SK-N-SH (cell line): Measurements from ENCODE around the gene MRPS5. TPM values are rescaled to one million over a fixed set of nuclear protein-coding genes. Genes with fewer than 3 reads are reported as not detected.

Experiments used
- CTCF ChIA-PET: fragments of 300-600, 350-600 bp; formaldehyde crosslinking; extraction: SDS; loops from one replicate; lab custom pipeline; 2021; lab: Yijun Ruan, JAX
- POLR2A ChIA-PET: fragments of 350-600 bp; sonication (Branson Sonifier 250); formaldehyde crosslinking; extraction: SDS; loops from one replicate; lab custom pipeline; 2020; ENCODE audit warnings: antibody characterized with exemption, inconsistent platforms; lab: Yijun Ruan, JAX
- DNase-seq: peaks from one replicate; pipeline ENCODE4 v3.0.0; 2012
- H2AFZ ChIP-seq: fragments of 200-600 bp; sonication (generic); 2 replicates; pipeline ENCODE4 v1.8.1; 2016; ENCODE audit warnings: antibody characterized with exemption, mild to moderate bottlenecking, low read depth
- H3F3A ChIP-seq: fragments of 200-600 bp; sonication (generic); replicated peaks from 2 replicates; pipeline ENCODE3; 2016; ENCODE audit warnings: antibody characterized with exemption, mild to moderate bottlenecking; ENCODE audit not compliant: insufficient read depth
- H3K27ac ChIP-seq, 2 experiments: fragments of 200-500 bp in 1 of 2; fragments of 200-600 bp in 1 of 2; sonication (Bioruptor generic) in 1 of 2; sonication (generic), shearing (Covaris generic) in 1 of 2; 2 replicates each; pipeline versions ENCODE4 v1.5.1 to v1.6.1; 2014 to 2016; ENCODE audit warnings: low read depth in 2 of 2, inconsistent platforms in 1 of 2, low read length in 1 of 2, mild to moderate bottlenecking in 1 of 2, mixed read lengths in 1 of 2
- H3K27me3 ChIP-seq: fragments of 200-600 bp; sonication (generic), shearing (Covaris generic); 2 replicates; pipeline ENCODE4 v1.6.1; 2016; ENCODE audit warnings: mixed run types; ENCODE audit not compliant: insufficient read depth
- H3K36me3 ChIP-seq, 2 experiments: fragments of 200-500 bp in 1 of 2; fragments of 200-600 bp in 1 of 2; sonication (Bioruptor generic) in 1 of 2; sonication (generic) in 1 of 2; replicated peaks in 1 of 2; 2 replicates each; pipeline versions ENCODE3 to v1.5.1; 2014 to 2016; ENCODE audit warnings: low read length in 1 of 2, mild to moderate bottlenecking in 1 of 2; ENCODE audit not compliant: insufficient read depth in 2 of 2, control insufficient read depth in 1 of 2
- H3K4me1 ChIP-seq, 2 experiments: fragments of 200-500 bp in 1 of 2; fragments of 200-600 bp in 1 of 2; sonication (Bioruptor generic) in 1 of 2; sonication (generic), shearing (Covaris generic) in 1 of 2; 2 replicates each; pipeline versions ENCODE4 v1.5.1 to v1.6.1; 2014 to 2016; ENCODE audit warnings: low read depth in 1 of 2, low read length in 1 of 2, mixed run types in 1 of 2; ENCODE audit not compliant: insufficient read depth in 2 of 2, control insufficient read depth in 1 of 2
- H3K4me2 ChIP-seq: fragments of 200-600 bp; sonication (generic), shearing (Covaris generic); 2 replicates; pipeline ENCODE4 v1.6.1; 2017; ENCODE audit warnings: mixed run types
- H3K4me3 ChIP-seq, 2 experiments: fragments of 200-500 bp in 1 of 2; fragments of 200-600 bp in 1 of 2; sonication (Bioruptor generic) in 1 of 2; sonication (generic), shearing (Covaris generic) in 1 of 2; 2 replicates each; pipeline versions ENCODE4 v1.5.1 to v1.8.1; 2014 to 2016; ENCODE audit warnings: low read depth in 2 of 2, inconsistent platforms in 1 of 2, low read length in 1 of 2, mild to moderate bottlenecking in 1 of 2, mixed read lengths in 1 of 2, moderate library complexity in 1 of 2
- H3K79me2 ChIP-seq: fragments of 200-600 bp; sonication (generic); 2 replicates; pipeline ENCODE4 v1.8.1; 2017; ENCODE audit warnings: mild to moderate bottlenecking; ENCODE audit not compliant: insufficient read depth
- H3K9ac ChIP-seq: fragments of 200-600 bp; sonication (generic); 2 replicates; pipeline ENCODE4 v1.6.1; 2017; ENCODE audit warnings: mixed run types
- H3K9me2 ChIP-seq: fragments of 200-600 bp; sonication (generic); 2 replicates; pipeline ENCODE4 v1.6.1; 2017; ENCODE audit warnings: mixed run types
- H3K9me3 ChIP-seq: fragments of 200-600 bp; sonication (generic); 2 replicates; pipeline ENCODE4 v1.6.1; 2017; ENCODE audit warnings: mixed run types, mild to moderate bottlenecking, moderate library complexity
- H4K20me1 ChIP-seq: fragments of 200-600 bp; sonication (generic); 2 replicates; pipeline ENCODE4 v1.6.1; 2017; ENCODE audit warnings: mild to moderate bottlenecking, mixed run types; ENCODE audit not compliant: insufficient read depth
- CHD2 ChIP-seq: fragments of 150-350 bp; IDR thresholded peaks from 2 replicates; pipeline ENCODE4 v1.6.1; 2018; ENCODE audit warnings: low read length; ENCODE audit not compliant: partially characterized antibody
- FOSL2 ChIP-seq: IDR thresholded peaks from 2 replicates; pipeline ENCODE4 v1.4.0; 2012; ENCODE audit warnings: low read depth, mild to moderate bottlenecking, moderate library complexity, borderline replicate concordance
- FOXM1 ChIP-seq: IDR thresholded peaks from 2 replicates; pipeline ENCODE4 v1.4.0; 2012; ENCODE audit warnings: low read depth, mild to moderate bottlenecking
- GABPA ChIP-seq: IDR thresholded peaks from 2 replicates; pipeline ENCODE4 v1.4.0; 2012; ENCODE audit warnings: low read depth, mild to moderate bottlenecking
- GATA2 ChIP-seq: sonication (generic); formaldehyde crosslinking; IDR thresholded peaks from 2 replicates; pipeline ENCODE4 v1.5.0; 2020; ENCODE audit warnings: mild to moderate bottlenecking, missing genetic modification reagents
- RCOR1 ChIP-seq: fragments of 150-350 bp; IDR thresholded peaks from 2 replicates; pipeline ENCODE4 v1.6.1; 2017; ENCODE audit warnings: antibody characterized with exemption, low read length
- SIN3A ChIP-seq: IDR thresholded peaks from 2 replicates; pipeline ENCODE4 v1.6.1; 2012; ENCODE audit warnings: low read depth, mild to moderate bottlenecking, low read length, moderate library complexity, borderline replicate concordance
- SMC3 ChIP-seq: IDR thresholded peaks from 2 replicates; pipeline ENCODE4 v1.6.1; 2012; ENCODE audit warnings: low read depth, low read length, improper control_type of control experiment
- TAF1 ChIP-seq: IDR thresholded peaks from 2 replicates; pipeline ENCODE4 v1.6.1; 2012; ENCODE audit warnings: low read depth, mild to moderate bottlenecking, low read length, moderate library complexity, borderline replicate concordance
- TEAD4 ChIP-seq: IDR thresholded peaks from 2 replicates; pipeline ENCODE4 v1.4.0; 2012; ENCODE audit warnings: mild to moderate bottlenecking, borderline replicate concordance; ENCODE audit not compliant: insufficient read depth
- USF1 ChIP-seq: IDR thresholded peaks from 2 replicates; pipeline ENCODE4 v1.4.0; 2012; ENCODE audit warnings: low read depth, borderline replicate concordance
- WGBS: methylation state at CpG from one replicate; pipeline ENCODE4 v1.1.6; 2017; ENCODE audit warnings: low lambda C conversion rate; 5-methylcytosine and 5-hydroxymethylcytosine counted together
- polyA plus RNA-seq, 3 experiments: library from polyadenylated mRNA; depleted of rRNA; stranded (reverse); fragments of >200 nt; gene quantifications; 2 replicates each; pipeline ENCODE4 v1.2.3, GENCODE V29; 2012
- TF ChIP-seq, protein P1 (sequence below): fragments of 150-350 bp; IDR thresholded peaks from 2 replicates; pipeline ENCODE4 v1.6.1; 2017; ENCODE audit warnings: antibody characterized with exemption, low read length, low read depth, borderline replicate concordance
- TF ChIP-seq, protein P2 (sequence below): fragments of 200-600 bp; sonication (generic); IDR thresholded peaks from 2 replicates; pipeline ENCODE4 v1.6.1; 2017; ENCODE audit warnings: antibody characterized with exemption, mild to moderate bottlenecking, moderate library complexity
- TF ChIP-seq, protein P3 (sequence below): IDR thresholded peaks from 2 replicates; pipeline ENCODE4; 2012

MRPS5 gene
- polyA plus RNA-seq, 1 of the 3 experiments (the other 2 are of a cell fraction), result 32.8 TPM

DNA sequence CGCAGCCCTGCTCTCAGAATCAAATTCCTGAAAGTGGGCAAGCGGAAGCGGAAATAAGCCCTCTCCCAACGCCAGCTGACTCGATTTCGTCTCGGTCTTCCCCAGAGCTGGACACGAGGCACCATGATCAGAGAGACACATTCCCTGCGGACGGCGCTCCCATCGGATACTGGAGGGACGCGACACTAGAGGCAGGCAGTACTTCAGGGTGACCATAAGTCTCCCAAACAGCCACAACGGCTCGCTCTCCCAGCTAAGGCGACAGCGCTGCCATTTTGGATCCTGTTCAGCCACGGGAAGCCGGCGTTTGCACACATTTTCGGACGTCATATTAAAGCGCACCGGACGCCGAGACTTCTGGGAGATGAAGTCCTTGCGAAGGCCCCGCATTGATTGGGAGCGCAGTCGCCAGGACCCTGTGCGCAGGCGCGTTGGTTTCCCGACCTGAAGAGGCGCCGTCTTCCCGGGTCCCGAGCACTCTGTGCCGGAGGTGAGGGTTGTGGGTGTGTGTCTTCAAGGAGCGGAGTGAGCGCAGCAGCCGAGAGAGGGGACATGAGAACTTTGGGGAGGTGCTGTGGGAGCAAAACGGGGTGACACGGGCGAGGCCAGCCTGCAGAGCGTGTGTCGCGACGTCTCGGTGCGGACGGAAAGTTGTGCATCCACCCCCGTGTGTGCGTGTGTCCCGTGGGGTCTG lies 43.9 kb upstream of the MRPS5 start, which contains the start of gene ZNF2 (continued):
- no peak for TF ChIP-seq FOSL2
- no peak for TF ChIP-seq SIN3A
- TF ChIP-seq, protein P1, sequence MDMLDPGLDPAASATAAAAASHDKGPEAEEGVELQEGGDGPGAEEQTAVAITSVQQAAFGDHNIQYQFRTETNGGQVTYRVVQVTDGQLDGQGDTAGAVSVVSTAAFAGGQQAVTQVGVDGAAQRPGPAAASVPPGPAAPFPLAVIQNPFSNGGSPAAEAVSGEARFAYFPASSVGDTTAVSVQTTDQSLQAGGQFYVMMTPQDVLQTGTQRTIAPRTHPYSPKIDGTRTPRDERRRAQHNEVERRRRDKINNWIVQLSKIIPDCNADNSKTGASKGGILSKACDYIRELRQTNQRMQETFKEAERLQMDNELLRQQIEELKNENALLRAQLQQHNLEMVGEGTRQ, result no peak
- no peak for TF ChIP-seq RCOR1
- TF ChIP-seq, protein P2, sequence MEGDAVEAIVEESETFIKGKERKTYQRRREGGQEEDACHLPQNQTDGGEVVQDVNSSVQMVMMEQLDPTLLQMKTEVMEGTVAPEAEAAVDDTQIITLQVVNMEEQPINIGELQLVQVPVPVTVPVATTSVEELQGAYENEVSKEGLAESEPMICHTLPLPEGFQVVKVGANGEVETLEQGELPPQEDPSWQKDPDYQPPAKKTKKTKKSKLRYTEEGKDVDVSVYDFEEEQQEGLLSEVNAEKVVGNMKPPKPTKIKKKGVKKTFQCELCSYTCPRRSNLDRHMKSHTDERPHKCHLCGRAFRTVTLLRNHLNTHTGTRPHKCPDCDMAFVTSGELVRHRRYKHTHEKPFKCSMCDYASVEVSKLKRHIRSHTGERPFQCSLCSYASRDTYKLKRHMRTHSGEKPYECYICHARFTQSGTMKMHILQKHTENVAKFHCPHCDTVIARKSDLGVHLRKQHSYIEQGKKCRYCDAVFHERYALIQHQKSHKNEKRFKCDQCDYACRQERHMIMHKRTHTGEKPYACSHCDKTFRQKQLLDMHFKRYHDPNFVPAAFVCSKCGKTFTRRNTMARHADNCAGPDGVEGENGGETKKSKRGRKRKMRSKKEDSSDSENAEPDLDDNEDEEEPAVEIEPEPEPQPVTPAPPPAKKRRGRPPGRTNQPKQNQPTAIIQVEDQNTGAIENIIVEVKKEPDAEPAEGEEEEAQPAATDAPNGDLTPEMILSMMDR, result 0 out of 2 replicates have a peak, but pooled peaks have one; percentile 8
- no peak for TF ChIP-seq SMC3
- TF ChIP-seq GATA2, result no peak
- peak; percentile 96 for TF ChIP-seq TAF1

- Histone ChIP-seq H3K9me3 (no peaks in the 10 kb centered on the region), H3K4me3 (peak overlapping the region; percentile 88 to 89), H4K20me1 (no peaks in the 10 kb centered on the region), H3K27ac (peak overlapping the region; percentile 85 to 96), H3K9ac (peak overlapping the region; percentile 79), H2AFZ (peak overlapping the region; percentile 88), H3K9me2 (no peaks in the 10 kb centered on the region), H3K79me2 (peaks cover 32% of the 10 kb centered on the region), H3K27me3 (no peaks in the 10 kb centered on the region), H3K36me3 (peaks cover 0 to 4% of the 10 kb centered on the region in 2 experiments), H3K4me1 (peaks cover 0 to 15% of the 10 kb centered on the region in 2 experiments; a peak in 2 of 4 replicates), H3F3A (peaks cover 11% of the 10 kb centered on the region), H3K4me2 (peak overlapping the region; percentile 95)
- 2% methylated on average over 9 of the region's 9 CpGs for WGBS
- TF ChIP-seq TEAD4 (no peak), FOXM1 (no peak), USF1 (no peak), CHD2 (no peak), GABPA (no peak)
- TF ChIP-seq, protein P3, sequence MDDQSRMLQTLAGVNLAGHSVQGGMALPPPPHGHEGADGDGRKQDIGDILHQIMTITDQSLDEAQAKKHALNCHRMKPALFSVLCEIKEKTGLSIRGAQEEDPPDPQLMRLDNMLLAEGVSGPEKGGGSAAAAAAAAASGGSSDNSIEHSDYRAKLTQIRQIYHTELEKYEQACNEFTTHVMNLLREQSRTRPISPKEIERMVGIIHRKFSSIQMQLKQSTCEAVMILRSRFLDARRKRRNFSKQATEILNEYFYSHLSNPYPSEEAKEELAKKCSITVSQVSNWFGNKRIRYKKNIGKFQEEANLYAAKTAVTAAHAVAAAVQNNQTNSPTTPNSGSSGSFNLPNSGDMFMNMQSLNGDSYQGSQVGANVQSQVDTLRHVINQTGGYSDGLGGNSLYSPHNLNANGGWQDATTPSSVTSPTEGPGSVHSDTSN, result no peak
- ChIA-PET POLR2A (interaction anchor here (1.1 to 2.5 kb wide), 3 partner anchors 42 to 237 kb away, joined by 3 to 23 read pairs (median 3); partner anchors contain the start of genes FAHD2A, MRPS5 and ZNF892), CTCF (interaction anchor here (1.2 to 2.8 kb wide), 2 partner anchors 44 to 88 kb away, joined by 4 to 11 read pairs; partner anchors contain the start of gene MRPS5)
- no peak for DNase-seq
Measured at GRCh38 chr2:95165030-95165370, 43.4 kb upstream of the MRPS5 start.
